NCI-H2107 (cell line): Measurements from ENCODE around the gene MBOAT2.
"Not testable (repeated sequence)": the region's sequence is repeated elsewhere in the genome, so short reads cannot be mapped to it uniquely, and the experiment has no call there.

Experiments
- DNase-seq: peaks from one replicate; lab custom pipeline; 2025; lab: John Stamatoyannopoulos, UW

The MBOAT2 gene

GRCh38 chr2:8992643-8993042 lies 10.8 kb downstream of the MBOAT2 start:
- no peak for DNase-seq

GRCh38 chr2:8989536-8990079 lies 13.9 kb downstream of the MBOAT2 start:
- DNase-seq, result no peak

- no peak for DNase-seq
Observed at GRCh38 chr2:8987410-8987809, 16.1 kb downstream of the MBOAT2 start.

GRCh38 chr2:8986327-8986976 lies 17.0 kb downstream of the MBOAT2 start:
- DNase-seq, result no peak

GRCh38 chr2:8985561-8986326 lies 17.7 kb downstream of the MBOAT2 start:
- no peak for DNase-seq

GRCh38 chr2:8984855-8985254 lies 18.6 kb downstream of the MBOAT2 start:
- no peak for DNase-seq

GRCh38 chr2:8984157-8984556 lies 19.3 kb downstream of the MBOAT2 start:
- no peak for DNase-seq

GRCh38 chr2:8983571-8983970 lies 19.9 kb downstream of the MBOAT2 start:
- no peak for DNase-seq

- no peak for DNase-seq
Observed at GRCh38 chr2:8981876-8982275, 21.6 kb downstream of the MBOAT2 start.

- DNase-seq, result no peak
Observed at GRCh38 chr2:8980096-8980495, 23.4 kb downstream of the MBOAT2 start.

- DNase-seq, result no peak
Observed at GRCh38 chr2:8977758-8978157, 25.7 kb downstream of the MBOAT2 start.

- no peak for DNase-seq
Observed at GRCh38 chr2:8976442-8977259, 26.8 kb downstream of the MBOAT2 start.

- no peak for DNase-seq
Observed at GRCh38 chr2:8974016-8974415, 29.5 kb downstream of the MBOAT2 start.

GRCh38 chr2:8973017-8973416 lies 30.5 kb downstream of the MBOAT2 start:
- DNase-seq, result not testable (repeated sequence)

GRCh38 chr2:8972535-8972934 lies 30.9 kb downstream of the MBOAT2 start:
- DNase-seq, result not testable (repeated sequence)

GRCh38 chr2:8969348-8969747 lies 34.1 kb downstream of the MBOAT2 start:
- not testable (repeated sequence) for DNase-seq

GRCh38 chr2:8966123-8966908 lies 37.2 kb downstream of the MBOAT2 start:
- DNase-seq, result no peak

- no peak for DNase-seq
Observed at GRCh38 chr2:8965216-8965969, 38.1 kb downstream of the MBOAT2 start.

- DNase-seq, result no peak
Observed at GRCh38 chr2:8962890-8963289, 40.6 kb downstream of the MBOAT2 start.

- DNase-seq, result no peak
Observed at GRCh38 chr2:8957628-8958027, 45.9 kb downstream of the MBOAT2 start.

GRCh38 chr2:8956774-8957173 lies 46.7 kb downstream of the MBOAT2 start:
- no peak for DNase-seq
